22Rv1 (cell line): Measurements from ENCODE around the gene PXMP4.

Source experiments
- H3K27ac ChIP-seq: fragments of 450-650 bp; 2 replicates; pipeline ENCODE4 v1.5.1; 2017
- CTCF ChIP-seq: fragments of 450-650 bp; IDR thresholded peaks from 2 replicates; pipeline ENCODE4 v1.5.1; 2017; ENCODE audit warnings: mild to moderate bottlenecking
- ZFX ChIP-seq: fragments of 450-650 bp; IDR thresholded peaks from 2 replicates; pipeline ENCODE4 v1.6.1; 2017; ENCODE audit warnings: antibody characterized with exemption, borderline replicate concordance

Gene PXMP4

GRCh38 chr20:33664085-33664761 is 55.9 kb downstream of the PXMP4 start:
- TF ChIP-seq ZFX: no peak
- no peak for TF ChIP-seq CTCF
- peak overlapping the region; percentile 98 for H3K27ac ChIP-seq

- H3K27ac ChIP-seq: peak overlapping the region; percentile 98
- TF ChIP-seq ZFX (no peak), CTCF (no peak)
Observed at GRCh38 chr20:33663161-33664084, 56.7 kb downstream of the PXMP4 start.

- peak within 1 kb of the TSS; percentile 98 for H3K27ac ChIP-seq
Observed at GRCh38 chr20:33662172-33662571, 57.9 kb downstream of the PXMP4 start, which contains the start of gene C20orf144. C20orf144 (plus strand) TSS chr20:33662327; CDS start chr20:33662346, 19 bp downstream.

GRCh38 chr20:33660685-33661058 is 59.4 kb downstream of the PXMP4 start:
- no peak overlapping the region for H3K27ac ChIP-seq
- TF ChIP-seq CTCF: no peak
- no peak for TF ChIP-seq ZFX

More at GRCh38 chr20:33662172-33662571, 57.9 kb downstream of the PXMP4 start, which contains the start of gene C20orf144:
- no peak for TF ChIP-seq ZFX
- no peak for TF ChIP-seq CTCF

GRCh38 chr20:33660035-33660684 is 60.0 kb downstream of the PXMP4 start:
- H3K27ac ChIP-seq: no peak overlapping the region
- no peak for TF ChIP-seq ZFX

- TF ChIP-seq CTCF: no peak
- no peak for TF ChIP-seq ZFX
- no peak overlapping the region for H3K27ac ChIP-seq
Observed at GRCh38 chr20:33659341-33660034, 60.6 kb downstream of the PXMP4 start.

GRCh38 chr20:33658929-33659328 is 61.2 kb downstream of the PXMP4 start:
- H3K27ac ChIP-seq: no peak overlapping the region
- TF ChIP-seq ZFX (no peak), CTCF (no peak)
